ENCODE measurements around the gene MRPL38. TPM values are rescaled to one million over a fixed set of nuclear protein-coding genes. Genes with fewer than 3 reads are reported as not detected.
"Not testable (repeated sequence)": the region's sequence is repeated elsewhere in the genome, so short reads cannot be mapped to it uniquely, and the experiment has no call there.

MRPL38 gene
- total RNA-seq, 1 donor from 2014 or later, result 32.1 TPM

- peak; percentile 94 for DNase-seq (ENCODE audit: low read depth)
These were observed 27.5 kb downstream of the MRPL38 start for GRCh38 chr17:75876938-75877751.

GRCh38 chr17:75876190-75876937, 28.3 kb downstream of the MRPL38 start:
- peak; percentile 28 for DNase-seq (ENCODE audit: low read depth)

GRCh38 chr17:75875940-75876189, 28.8 kb downstream of the MRPL38 start:
- peak; percentile 82 for DNase-seq (ENCODE audit: low read depth)

- DNase-seq (ENCODE audit: low read depth), result no peak
These were observed 29.3 kb downstream of the MRPL38 start for GRCh38 chr17:75875182-75875939.

- DNase-seq (ENCODE audit: low read depth), result no peak
These were observed 30.1 kb downstream of the MRPL38 start for GRCh38 chr17:75874323-75875181.

- DNase-seq (ENCODE audit: low read depth), result no peak
These were observed 30.9 kb downstream of the MRPL38 start for GRCh38 chr17:75873587-75874322.

GRCh38 chr17:75872434-75873351, 32.0 kb downstream of the MRPL38 start:
- peak; percentile 67 for DNase-seq (ENCODE audit: low read depth)

DNA sequence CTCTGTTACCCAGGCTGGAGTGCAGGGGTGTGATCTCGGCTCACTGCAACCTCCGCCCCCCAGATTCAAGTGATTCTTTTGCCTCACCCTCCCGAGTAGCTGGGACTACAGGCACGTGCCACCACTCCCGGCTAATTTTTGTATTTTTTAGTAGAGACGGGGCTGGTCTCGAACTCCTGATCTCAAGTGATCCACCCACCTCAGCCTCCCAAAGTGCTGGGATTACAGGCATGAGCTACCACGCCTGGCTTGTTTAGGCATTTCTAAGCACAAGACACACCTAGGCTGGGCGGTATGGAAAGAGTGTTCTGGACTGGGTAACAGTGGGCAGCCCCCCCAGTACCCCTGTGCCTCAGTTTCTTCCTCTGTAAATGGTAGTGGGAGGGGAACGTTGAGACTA, 34.5 kb downstream of the MRPL38 start:
- not testable (repeated sequence) for DNase-seq (ENCODE audit: low read depth)

GRCh38 chr17:75869282-75870141, 35.2 kb downstream of the MRPL38 start:
- DNase-seq (ENCODE audit: low read depth), result no peak

- DNase-seq (ENCODE audit: low read depth), result not testable (repeated sequence)
These were observed 35.9 kb downstream of the MRPL38 start for GRCh38 chr17:75868730-75869281.

DNA sequence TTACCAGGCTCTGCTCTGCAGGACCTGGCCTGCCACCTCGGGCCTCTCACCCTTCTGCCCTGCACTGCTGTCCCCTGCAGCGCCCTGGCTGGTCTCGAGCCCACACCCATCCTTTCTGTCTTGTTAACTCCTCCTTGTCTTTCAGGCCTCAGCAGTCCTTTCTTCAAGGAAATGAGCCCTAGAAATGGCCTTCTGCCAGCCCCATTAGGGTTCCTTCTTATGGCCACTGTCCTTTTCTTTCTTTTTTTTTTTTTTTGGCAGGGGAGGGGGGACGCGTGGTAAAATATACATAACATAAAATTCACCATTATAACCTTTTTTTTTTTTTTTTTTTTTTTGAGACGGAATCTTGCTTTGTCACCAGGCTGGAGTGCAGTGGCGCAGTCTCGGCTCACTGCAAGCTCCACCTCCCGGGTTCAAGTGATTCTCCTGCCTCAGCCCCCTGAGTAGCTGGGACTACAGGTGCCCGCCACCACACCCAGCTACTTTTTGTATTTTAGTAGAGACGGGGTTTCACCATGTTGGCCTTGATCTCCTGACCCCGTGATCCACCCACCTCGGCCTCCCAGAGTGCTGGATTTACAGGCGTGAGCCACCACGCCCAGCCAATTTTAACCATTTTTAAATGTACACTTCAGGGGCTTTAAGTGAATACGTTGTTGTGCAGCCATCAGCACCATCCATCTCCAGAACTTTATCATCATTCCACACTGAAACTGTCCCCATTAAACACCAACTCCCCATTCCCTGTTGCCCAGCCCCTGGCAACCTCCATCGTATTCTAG, 39.1 kb downstream of the MRPL38 start:
- not testable (repeated sequence) for DNase-seq (ENCODE audit: low read depth)

- not testable (repeated sequence) for DNase-seq (ENCODE audit: low read depth)
These were observed 39.8 kb downstream of the MRPL38 start for GRCh38 chr17:75864887-75865286.

DNA sequence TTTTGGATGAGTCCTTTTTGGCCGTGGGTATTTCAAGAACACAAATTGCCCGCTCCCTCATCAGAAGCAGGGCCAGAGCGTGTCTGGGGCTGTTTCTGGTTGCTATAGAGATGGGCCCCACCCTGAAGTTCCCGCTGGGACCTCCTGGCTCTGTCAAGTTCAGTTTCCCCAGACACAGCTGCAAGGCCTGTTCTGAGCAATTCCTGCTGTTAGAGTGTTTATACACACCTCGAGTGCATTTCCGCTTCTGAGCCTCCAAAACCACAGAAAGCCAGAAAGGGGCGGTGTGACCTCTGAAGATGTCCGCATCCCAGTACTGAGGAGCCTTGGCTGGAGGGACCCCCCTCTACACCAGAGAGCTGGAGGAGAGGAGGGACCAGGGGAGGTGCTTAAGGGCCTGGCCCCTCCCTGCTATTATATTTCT, 40.2 kb downstream of the MRPL38 start:
- no peak for DNase-seq (ENCODE audit: low read depth)

GRCh38 chr17:75861927-75862317, 42.8 kb downstream of the MRPL38 start:
- DNase-seq (ENCODE audit: low read depth), result no peak

GRCh38 chr17:75859358-75859757, 45.3 kb downstream of the MRPL38 start:
- DNase-seq (ENCODE audit: low read depth), result not testable (repeated sequence)

- no peak for DNase-seq (ENCODE audit: low read depth)
These were observed 48.5 kb downstream of the MRPL38 start for GRCh38 chr17:75856062-75856756.
